DND-41 (cell line): ENCODE data around the gene SEC63.

ENCODE experiments used
- CTCF ChIP-seq: IDR thresholded peaks from 2 replicates; pipeline ENCODE4 v1.5.1; 2012; ENCODE audit warnings: borderline replicate concordance, low read length, moderate library complexity, mild to moderate bottlenecking; ENCODE audit not compliant: poor library complexity, severe bottlenecking; ENCODE audit errors: extremely low read depth
- EZH2 ChIP-seq: IDR thresholded peaks from 3 replicates; pipeline ENCODE4 v1.6.1; 2012; ENCODE audit warnings: borderline replicate concordance, low read depth, mild to moderate bottlenecking, moderate library complexity, low read length, inconsistent platforms; ENCODE audit not compliant: severe bottlenecking

- no peak for TF ChIP-seq EZH2
- TF ChIP-seq CTCF, result no peak
These were observed 26.1 kb downstream of the SEC63 start for GRCh38 chr6:107931894-107932293.
